ENCODE measurements around the gene POU2F2.

The POU2F2 gene

GRCh38 chr19:42121656-42122069, 10.6 kb downstream of the POU2F2 start:
- Histone ChIP-seq H3K4me3 (ENCODE audit: low read length) (no peak overlapping the region), H3K4ac (ENCODE audit: low read depth, low read length) (no peak overlapping the region), H3K79me2 (ENCODE audit: control insufficient read depth, insufficient read depth, low read length) (no peaks in the 10 kb centered on the region), H3K56ac (ENCODE audit: low read length) (no peak overlapping the region), H4K8ac (ENCODE audit: low read depth, low read length) (no peak overlapping the region), H3K18ac (ENCODE audit: low read length) (no peak overlapping the region), H2BK120ac (ENCODE audit: low read depth, low read length) (no peak overlapping the region), H2BK5ac (ENCODE audit: low read length) (no peak overlapping the region), H3K9ac (ENCODE audit: low read length) (no peak overlapping the region), H4K5ac (ENCODE audit: low read length) (no peak overlapping the region), H3K36me3 (ENCODE audit: control insufficient read depth, insufficient read depth, low read length) (no peaks in the 10 kb centered on the region), H2AK5ac (ENCODE audit: low read length) (no peak overlapping the region), H3K4me2 (ENCODE audit: low read length) (no peak overlapping the region), H2BK15ac (replicated peaks; ENCODE audit: low read depth) (no peak overlapping the region), H3K27ac (ENCODE audit: low read depth, low read length) (no peak overlapping the region), H3K79me1 (ENCODE audit: low read length) (no peaks in the 10 kb centered on the region), H3K4me1 (ENCODE audit: control insufficient read depth, low read depth, low read length) (peaks cover 2% of the 10 kb centered on the region), H3K23ac (ENCODE audit: low read length) (no peak overlapping the region), H3K27me3 (ENCODE audit: insufficient read depth, low read length, poor library complexity) (no peaks in the 10 kb centered on the region)
- DNase-seq: peak; percentile 49
- no CpG with 5 or more reads among the region's 8 CpGs for WGBS (ENCODE audit: extremely low coverage, insufficient coverage, low lambda C conversion rate)

GRCh38 chr19:42121036-42121621, 11.1 kb downstream of the POU2F2 start:
- Histone ChIP-seq H4K5ac (ENCODE audit: low read length) (no peak overlapping the region), H3K23ac (ENCODE audit: low read length) (no peak overlapping the region), H3K4me1 (ENCODE audit: control insufficient read depth, low read depth, low read length) (peaks cover 2% of the 10 kb centered on the region), H2AK5ac (ENCODE audit: low read length) (no peak overlapping the region), H3K56ac (ENCODE audit: low read length) (no peak overlapping the region), H3K4me2 (ENCODE audit: low read length) (no peak overlapping the region), H3K79me2 (ENCODE audit: control insufficient read depth, insufficient read depth, low read length) (no peaks in the 10 kb centered on the region), H3K36me3 (ENCODE audit: control insufficient read depth, insufficient read depth, low read length) (no peaks in the 10 kb centered on the region), H3K4ac (ENCODE audit: low read depth, low read length) (no peak overlapping the region), H3K79me1 (ENCODE audit: low read length) (no peaks in the 10 kb centered on the region), H3K9ac (ENCODE audit: low read length) (no peak overlapping the region), H3K27me3 (ENCODE audit: insufficient read depth, low read length, poor library complexity) (no peaks in the 10 kb centered on the region), H4K8ac (ENCODE audit: low read depth, low read length) (no peak overlapping the region), H3K4me3 (ENCODE audit: low read length) (no peak overlapping the region), H2BK120ac (ENCODE audit: low read depth, low read length) (no peak overlapping the region), H3K18ac (ENCODE audit: low read length) (no peak overlapping the region), H3K27ac (ENCODE audit: low read depth, low read length) (no peak overlapping the region), H2BK5ac (ENCODE audit: low read length) (no peak overlapping the region), H2BK15ac (replicated peaks; ENCODE audit: low read depth) (no peak overlapping the region)
- DNase-seq: no peak
- WGBS (ENCODE audit: extremely low coverage, insufficient coverage, low lambda C conversion rate): no CpG with 5 or more reads among the region's 5 CpGs

GRCh38 chr19:42120276-42120980, 11.8 kb downstream of the POU2F2 start:
- no peaks in the 10 kb centered on the region for H3K36me3 ChIP-seq (ENCODE audit: control insufficient read depth, insufficient read depth, low read length)

GRCh38 chr19:42117076-42117475, 15.2 kb downstream of the POU2F2 start:
- H2BK120ac ChIP-seq (ENCODE audit: low read depth, low read length): no peak overlapping the region
- no CpG with 5 or more reads among the region's 6 CpGs for WGBS (ENCODE audit: extremely low coverage, insufficient coverage, low lambda C conversion rate)
- peaks cover 2% of the 10 kb centered on the region for H3K4me1 ChIP-seq (ENCODE audit: control insufficient read depth, low read depth, low read length)
- no peak overlapping the region for H3K4ac ChIP-seq (ENCODE audit: low read depth, low read length)
- H3K4me3 ChIP-seq (ENCODE audit: low read length): no peak overlapping the region
- no peak overlapping the region for H3K4me2 ChIP-seq (ENCODE audit: low read length)
- H4K5ac ChIP-seq (ENCODE audit: low read length): no peak overlapping the region
- no peak overlapping the region for H2BK15ac ChIP-seq (replicated peaks; ENCODE audit: low read depth)
- H3K79me1 ChIP-seq (ENCODE audit: low read length): no peaks in the 10 kb centered on the region
- H3K56ac ChIP-seq (ENCODE audit: low read length): no peak overlapping the region
- no peak overlapping the region for H4K8ac ChIP-seq (ENCODE audit: low read depth, low read length)
- no peaks in the 10 kb centered on the region for H3K79me2 ChIP-seq (ENCODE audit: control insufficient read depth, insufficient read depth, low read length)
- DNase-seq: no peak
- H3K18ac ChIP-seq (ENCODE audit: low read length): no peak overlapping the region
- H3K27me3 ChIP-seq (ENCODE audit: insufficient read depth, low read length, poor library complexity): no peaks in the 10 kb centered on the region
- no peak overlapping the region for H3K9ac ChIP-seq (ENCODE audit: low read length)
- no peaks in the 10 kb centered on the region for H3K36me3 ChIP-seq (ENCODE audit: control insufficient read depth, insufficient read depth, low read length)
- H2AK5ac ChIP-seq (ENCODE audit: low read length): no peak overlapping the region
- no peak overlapping the region for H2BK5ac ChIP-seq (ENCODE audit: low read length)
- no peak overlapping the region for H3K23ac ChIP-seq (ENCODE audit: low read length)
- H3K27ac ChIP-seq (ENCODE audit: low read depth, low read length): no peak overlapping the region

More at GRCh38 chr19:42120276-42120980, 11.8 kb downstream of the POU2F2 start:
- Histone ChIP-seq H2BK120ac (ENCODE audit: low read depth, low read length) (no peak overlapping the region), H3K79me2 (ENCODE audit: control insufficient read depth, insufficient read depth, low read length) (no peaks in the 10 kb centered on the region), H2AK5ac (ENCODE audit: low read length) (no peak overlapping the region), H3K18ac (ENCODE audit: low read length) (no peak overlapping the region), H2BK15ac (replicated peaks; ENCODE audit: low read depth) (no peak overlapping the region), H3K4ac (ENCODE audit: low read depth, low read length) (no peak overlapping the region), H3K4me2 (ENCODE audit: low read length) (no peak overlapping the region), H3K4me3 (ENCODE audit: low read length) (no peak overlapping the region), H3K27me3 (ENCODE audit: insufficient read depth, low read length, poor library complexity) (no peaks in the 10 kb centered on the region), H3K79me1 (ENCODE audit: low read length) (no peaks in the 10 kb centered on the region), H4K5ac (ENCODE audit: low read length) (no peak overlapping the region), H3K23ac (ENCODE audit: low read length) (no peak overlapping the region), H2BK5ac (ENCODE audit: low read length) (no peak overlapping the region), H3K56ac (ENCODE audit: low read length) (no peak overlapping the region), H3K9ac (ENCODE audit: low read length) (no peak overlapping the region), H4K8ac (ENCODE audit: low read depth, low read length) (no peak overlapping the region), H3K4me1 (ENCODE audit: control insufficient read depth, low read depth, low read length) (peaks cover 2% of the 10 kb centered on the region), H3K27ac (ENCODE audit: low read depth, low read length) (no peak overlapping the region)
- DNase-seq: no peak
- WGBS (ENCODE audit: extremely low coverage, insufficient coverage, low lambda C conversion rate): no CpG with 5 or more reads among the region's 10 CpGs

GRCh38 chr19:42116308-42117075, 15.8 kb downstream of the POU2F2 start:
- Histone ChIP-seq H4K5ac (ENCODE audit: low read length) (no peak overlapping the region), H3K56ac (ENCODE audit: low read length) (no peak overlapping the region), H3K4ac (ENCODE audit: low read depth, low read length) (no peak overlapping the region), H3K4me2 (ENCODE audit: low read length) (no peak overlapping the region), H2BK5ac (ENCODE audit: low read length) (no peak overlapping the region), H3K18ac (ENCODE audit: low read length) (no peak overlapping the region), H3K79me1 (ENCODE audit: low read length) (no peaks in the 10 kb centered on the region), H3K27ac (ENCODE audit: low read depth, low read length) (no peak overlapping the region), H3K4me1 (ENCODE audit: control insufficient read depth, low read depth, low read length) (peaks cover 2% of the 10 kb centered on the region), H3K9ac (ENCODE audit: low read length) (no peak overlapping the region), H3K36me3 (ENCODE audit: control insufficient read depth, insufficient read depth, low read length) (no peaks in the 10 kb centered on the region), H3K4me3 (ENCODE audit: low read length) (no peak overlapping the region), H2BK15ac (replicated peaks; ENCODE audit: low read depth) (no peak overlapping the region), H4K8ac (ENCODE audit: low read depth, low read length) (no peak overlapping the region), H3K27me3 (ENCODE audit: insufficient read depth, low read length, poor library complexity) (no peaks in the 10 kb centered on the region), H2AK5ac (ENCODE audit: low read length) (no peak overlapping the region), H3K23ac (ENCODE audit: low read length) (no peak overlapping the region), H3K79me2 (ENCODE audit: control insufficient read depth, insufficient read depth, low read length) (no peaks in the 10 kb centered on the region), H2BK120ac (ENCODE audit: low read depth, low read length) (no peak overlapping the region)
- DNase-seq: no peak
- no CpG with 5 or more reads among the region's 20 CpGs for WGBS (ENCODE audit: extremely low coverage, insufficient coverage, low lambda C conversion rate)
